Sigmoid colon (tissue), 7 donors: ENCODE measurements around the gene CPLX3. TPM values are rescaled to one million over a fixed set of nuclear protein-coding genes. Genes with fewer than 3 reads are reported as not detected.

Source experiments
- DNase-seq: peaks from one replicate; pipeline ENCODE4 v3.0.0-alpha.2; 2019
- H3K27ac ChIP-seq, 4 donors: fragments of 200-600 bp; sonication (generic); one replicate each; pipeline ENCODE4 v1.5.1; 2016 to 2019; ENCODE audit warnings: mild to moderate bottlenecking in 1 of 4
- H3K27me3 ChIP-seq, 3 donors: fragments of 200-600 bp; sonication (generic); one replicate each; pipeline ENCODE4 v1.5.1; 2019; ENCODE audit warnings: mild to moderate bottlenecking in 1 of 3
- H3K36me3 ChIP-seq, 4 donors: fragments of 200-600 bp; sonication (generic); one replicate each; pipeline ENCODE4 v1.5.1; 2016 to 2019
- H3K4me1 ChIP-seq, 4 donors: fragments of 200-600 bp; sonication (generic); one replicate each; pipeline ENCODE4 v1.5.1; 2017 to 2019
- H3K4me3 ChIP-seq, 4 donors: fragments of 200-600 bp; sonication (generic); one replicate each; pipeline ENCODE4 v1.5.1; 2017 to 2019; ENCODE audit warnings: mild to moderate bottlenecking in 2 of 4, moderate library complexity in 1 of 4
- H3K9me3 ChIP-seq, 4 donors: fragments of 200-600 bp in 3 of 4; sonication (generic) in 3 of 4; one replicate each; pipeline versions ENCODE4 v1.5.1 to v1.6.1; 2013 to 2019
- EP300 ChIP-seq, 4 donors: sonication (generic); formaldehyde crosslinking; IDR thresholded peaks; one replicate each; pipeline ENCODE4 v1.6.1; 2017; ENCODE audit warnings: antibody characterized with exemption in 4 of 4
- POLR2A ChIP-seq, 2 donors: fragments of 450-650 bp; IDR thresholded peaks; one replicate each; pipeline ENCODE4 v1.6.1; 2016; ENCODE audit warnings: antibody characterized with exemption in 2 of 2, mild to moderate bottlenecking in 2 of 2, moderate library complexity in 2 of 2
- POLR2AphosphoS5 ChIP-seq, 4 donors: sonication (generic); formaldehyde crosslinking; IDR thresholded peaks; one replicate each; pipeline ENCODE4 v1.6.1; 2017; ENCODE audit warnings: antibody characterized with exemption in 4 of 4
- WGBS, 2 donors: extraction: QIAGEN DNeasy Blood & Tissue Kit; methylation state at CpG; one replicate each; pipeline ENCODE4 v1.1.7; 2013; 5-methylcytosine and 5-hydroxymethylcytosine counted together
- intact Hi-C: fragments of 100-400 bp; cut with DNase I; formaldehyde crosslinking; loops from one replicate; pipeline ENCODE4 v1.15.1; 2023
- polyA plus RNA-seq, 3 donors: library from polyadenylated mRNA; stranded (reverse); fragments of 200-250 nt; gene quantifications; one replicate each; pipeline ENCODE4 v1.2.3, GENCODE V29; 2013
- total RNA-seq, 4 donors: library from RNA; depleted of rRNA; stranded (reverse); fragments of >200 nt; gene quantifications; one replicate each; pipeline ENCODE4 v1.1.0, GENCODE V29; 2016
- TF ChIP-seq, protein P1 (sequence below), 4 experiments: fragments of 450-650 bp in 3 of 4; fragments of 200-600 bp in 1 of 4; IDR thresholded peaks; one replicate each; pipeline ENCODE4 v1.5.1; 2016 to 2019; ENCODE audit warnings: antibody characterized with exemption in 4 of 4, mild to moderate bottlenecking in 3 of 4, moderate library complexity in 2 of 4
- donor health status: healthy with polysubstance abuse.
- donor health status: Bipolar disorder and iron deficiency.
- donor health status: healthy.

The CPLX3 gene, protein sequence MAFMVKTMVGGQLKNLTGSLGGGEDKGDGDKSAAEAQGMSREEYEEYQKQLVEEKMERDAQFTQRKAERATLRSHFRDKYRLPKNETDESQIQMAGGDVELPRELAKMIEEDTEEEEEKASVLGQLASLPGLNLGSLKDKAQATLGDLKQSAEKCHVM
- total RNA-seq (under 1 TPM in 1 of 4 donors, not detected in 3; 0.41 TPM), polyA plus RNA-seq (under 1 TPM in 1 of 3 donors, not detected in 2; 0.28 TPM)

DNA sequence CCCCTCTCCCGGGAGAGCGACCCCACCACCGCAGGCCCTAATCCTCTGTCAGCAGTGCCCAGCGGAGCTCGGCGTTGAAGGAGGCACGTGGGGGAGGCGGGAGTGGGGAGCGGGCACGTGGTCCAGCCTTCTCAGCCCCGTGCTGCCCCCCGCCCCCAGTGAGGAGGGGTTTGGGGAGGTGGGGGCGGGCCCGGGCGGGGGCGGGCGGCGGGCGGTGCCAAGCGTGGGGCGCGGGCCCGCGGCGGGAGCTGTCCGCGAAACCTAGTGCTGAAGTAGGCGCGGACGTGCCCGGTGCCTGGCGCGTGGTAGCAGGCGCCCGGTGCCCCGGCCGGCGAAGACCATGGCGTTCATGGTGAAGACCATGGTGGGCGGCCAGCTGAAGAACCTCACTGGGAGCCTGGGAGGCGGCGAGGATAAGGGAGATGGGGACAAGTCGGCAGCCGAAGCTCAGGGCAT lies at the start of gene CPLX3:
TSS of gene CPLX3 (plus strand) at position 264 of the 456 bp plus-strand sequence. CDS start at position 341, 77 bp downstream.
- H3K36me3 ChIP-seq = no peaks in the 10 kb centered on the region
- H3K9me3 ChIP-seq = no peaks in the 10 kb centered on the region
- no peak for DNase-seq
- no peak within 1 kb of the TSS for H3K4me3 ChIP-seq
- WGBS, 2 donors = 5 to 8% methylated on average over 40 to 44 of the region's 44 CpGs
- intact Hi-C loops = no loop called here
- no peak for TF ChIP-seq POLR2A (IDR thresholded peaks at IDR 0.05)
- TF ChIP-seq, protein P1, sequence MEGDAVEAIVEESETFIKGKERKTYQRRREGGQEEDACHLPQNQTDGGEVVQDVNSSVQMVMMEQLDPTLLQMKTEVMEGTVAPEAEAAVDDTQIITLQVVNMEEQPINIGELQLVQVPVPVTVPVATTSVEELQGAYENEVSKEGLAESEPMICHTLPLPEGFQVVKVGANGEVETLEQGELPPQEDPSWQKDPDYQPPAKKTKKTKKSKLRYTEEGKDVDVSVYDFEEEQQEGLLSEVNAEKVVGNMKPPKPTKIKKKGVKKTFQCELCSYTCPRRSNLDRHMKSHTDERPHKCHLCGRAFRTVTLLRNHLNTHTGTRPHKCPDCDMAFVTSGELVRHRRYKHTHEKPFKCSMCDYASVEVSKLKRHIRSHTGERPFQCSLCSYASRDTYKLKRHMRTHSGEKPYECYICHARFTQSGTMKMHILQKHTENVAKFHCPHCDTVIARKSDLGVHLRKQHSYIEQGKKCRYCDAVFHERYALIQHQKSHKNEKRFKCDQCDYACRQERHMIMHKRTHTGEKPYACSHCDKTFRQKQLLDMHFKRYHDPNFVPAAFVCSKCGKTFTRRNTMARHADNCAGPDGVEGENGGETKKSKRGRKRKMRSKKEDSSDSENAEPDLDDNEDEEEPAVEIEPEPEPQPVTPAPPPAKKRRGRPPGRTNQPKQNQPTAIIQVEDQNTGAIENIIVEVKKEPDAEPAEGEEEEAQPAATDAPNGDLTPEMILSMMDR (IDR thresholded peaks at IDR 0.05) = no peak
- TF ChIP-seq POLR2AphosphoS5 (IDR thresholded peaks at IDR 0.05) = no peak
- TF ChIP-seq EP300 (IDR thresholded peaks at IDR 0.05) = no peak
- H3K27ac ChIP-seq = no peak within 1 kb of the TSS
- H3K4me1 ChIP-seq = peaks cover 0 to 11% (median 9%) of the 10 kb centered on the region in 4 donors
- peaks cover 0 to 33% (median 25%) of the 10 kb centered on the region in 3 donors for H3K27me3 ChIP-seq

DNA sequence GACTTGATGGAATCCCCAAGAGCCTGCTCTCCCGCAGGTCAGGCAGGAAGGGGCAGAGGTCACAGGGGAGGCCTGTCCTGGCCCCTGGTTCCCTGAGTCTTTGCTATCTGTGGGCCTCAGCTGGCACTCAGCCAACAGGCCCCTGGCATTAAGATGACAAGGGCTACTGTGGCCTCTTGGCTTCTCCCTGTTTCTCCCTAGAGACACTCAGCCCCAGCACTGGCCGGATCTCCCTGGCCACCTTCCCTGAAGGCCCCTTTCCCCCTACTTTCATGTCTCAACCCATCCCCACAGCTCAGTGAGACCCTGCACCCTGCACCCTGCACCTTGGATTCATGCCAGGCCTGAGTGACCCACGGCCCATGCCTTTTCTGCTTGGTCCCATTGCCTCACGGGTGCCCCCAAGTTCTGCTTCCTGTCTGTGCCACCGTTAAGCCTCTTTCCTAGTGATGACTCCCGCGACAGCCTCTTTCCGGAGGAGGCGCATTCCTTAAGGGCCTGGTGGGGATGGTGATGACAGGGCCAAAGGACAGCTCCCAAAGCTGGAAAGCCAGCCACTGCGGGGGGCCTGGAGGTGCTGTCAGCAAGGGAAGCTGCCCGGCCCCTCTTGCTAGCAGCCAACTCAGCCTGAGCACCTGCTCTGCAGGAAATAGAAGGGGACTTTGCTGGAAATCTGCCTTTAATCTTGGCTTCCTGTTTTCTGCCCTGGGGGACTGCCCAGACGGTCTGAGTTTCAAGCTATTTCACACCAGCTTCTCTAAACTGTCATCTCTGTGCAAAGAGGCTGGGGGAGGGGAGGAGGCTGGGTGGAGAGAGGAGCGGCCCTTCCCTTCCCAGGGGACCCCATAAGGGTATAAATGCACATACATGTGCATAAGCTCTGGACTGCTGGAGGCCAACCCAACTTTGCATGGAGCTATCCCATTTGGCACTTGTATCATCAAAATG lies 49.3 kb upstream of the CPLX3 start:
- Histone ChIP-seq H3K4me1 (peaks cover 0 to 19% (median 10%) of the 10 kb centered on the region in 4 donors), H3K36me3 (no peaks in the 10 kb centered on the region), H3K9me3 (no peaks in the 10 kb centered on the region), H3K27ac (peak overlapping the region in 3 of 4 donors; percentile 9 to 38 (median 26)), H3K27me3 (no peaks in the 10 kb centered on the region), H3K4me3 (no peak overlapping the region)
- no peak for TF ChIP-seq EP300 (IDR thresholded peaks at IDR 0.05)
- no peak for TF ChIP-seq POLR2A (IDR thresholded peaks at IDR 0.05)
- TF ChIP-seq, protein P1 (IDR thresholded peaks at IDR 0.05) = no peak
- TF ChIP-seq POLR2AphosphoS5 (IDR thresholded peaks at IDR 0.05) = no peak
- no peak for DNase-seq
- intact Hi-C loops = no loop called here
- 23 to 63% methylated on average over 13 of the region's 13 CpGs for WGBS, 2 donors

GRCh38 chr15:74777769-74778598 lies 48.4 kb upstream of the CPLX3 start:
- Histone ChIP-seq H3K36me3 (no peaks in the 10 kb centered on the region), H3K4me3 (no peak overlapping the region), H3K4me1 (peaks cover 0 to 25% (median 14%) of the 10 kb centered on the region in 4 donors), H3K27me3 (no peaks in the 10 kb centered on the region), H3K9me3 (no peaks in the 10 kb centered on the region), H3K27ac (peak overlapping the region in 1 of 4 donors; percentile 26)
- intact Hi-C loops = no loop called here
- 68 to 75% methylated on average over 6 of the region's 6 CpGs for WGBS, 2 donors
- TF ChIP-seq EP300 (IDR thresholded peaks at IDR 0.05) (no peak), POLR2A (IDR thresholded peaks at IDR 0.05) (no peak)
- TF ChIP-seq, protein P1 (IDR thresholded peaks at IDR 0.05) = no peak
- DNase-seq = no peak

GRCh38 chr15:74778599-74778970 lies 47.8 kb upstream of the CPLX3 start:
- 77 to 90% methylated on average over 5 of the region's 5 CpGs for WGBS, 2 donors
- Histone ChIP-seq H3K4me1 (peaks cover 0 to 31% (median 20%) of the 10 kb centered on the region in 4 donors), H3K27me3 (no peaks in the 10 kb centered on the region), H3K9me3 (no peaks in the 10 kb centered on the region), H3K4me3 (no peak overlapping the region), H3K36me3 (no peaks in the 10 kb centered on the region), H3K27ac (no peak overlapping the region)
- TF ChIP-seq EP300 (IDR thresholded peaks at IDR 0.05) (no peak), POLR2A (IDR thresholded peaks at IDR 0.05) (no peak)
- TF ChIP-seq, protein P1 (IDR thresholded peaks at IDR 0.05) = no peak
- no peak for DNase-seq
- intact Hi-C loops = no loop called here
